Ecto neural progenitor cell (in vitro differentiated cells): Measurements from ENCODE around the gene PIRT.
"Not testable (repeated sequence)": the region's sequence is repeated elsewhere in the genome, so short reads cannot be mapped to it uniquely, and the experiment has no call there.

Experiments
- DNase-seq: peaks from one replicate; pipeline ENCODE4 v3.0.0-alpha.2; 2018; ENCODE audit warnings: low spot score

Gene PIRT

DNA sequence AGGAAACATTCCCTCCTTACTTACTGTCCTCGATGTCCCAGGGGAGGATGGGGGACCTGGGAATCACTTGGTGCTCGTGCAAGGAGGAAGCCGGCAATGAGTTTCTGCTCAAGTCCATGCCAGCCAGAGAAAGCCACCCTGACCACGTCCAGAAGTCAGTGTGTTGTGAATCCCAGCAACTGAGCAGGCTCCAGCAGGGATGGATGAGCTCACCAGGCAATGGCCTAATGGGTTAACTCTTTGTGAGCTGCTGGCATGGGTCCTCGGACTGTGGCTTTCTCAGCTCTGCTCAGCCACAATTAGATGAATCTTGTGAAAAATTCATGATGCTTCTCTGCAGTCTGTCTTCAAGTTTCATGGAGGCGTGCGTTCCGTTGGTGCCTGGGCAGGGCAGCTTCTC lies at the start of gene PIRT:
PIRT (minus strand) TSS at position 167 of the 400 bp plus-strand sequence. CDS start 12,442 bp downstream, outside the sequence.
- DNase-seq: no peak

GRCh38 chr17:10881959-10882358 lies 44.1 kb upstream of the PIRT start:
- no peak for DNase-seq

DNA sequence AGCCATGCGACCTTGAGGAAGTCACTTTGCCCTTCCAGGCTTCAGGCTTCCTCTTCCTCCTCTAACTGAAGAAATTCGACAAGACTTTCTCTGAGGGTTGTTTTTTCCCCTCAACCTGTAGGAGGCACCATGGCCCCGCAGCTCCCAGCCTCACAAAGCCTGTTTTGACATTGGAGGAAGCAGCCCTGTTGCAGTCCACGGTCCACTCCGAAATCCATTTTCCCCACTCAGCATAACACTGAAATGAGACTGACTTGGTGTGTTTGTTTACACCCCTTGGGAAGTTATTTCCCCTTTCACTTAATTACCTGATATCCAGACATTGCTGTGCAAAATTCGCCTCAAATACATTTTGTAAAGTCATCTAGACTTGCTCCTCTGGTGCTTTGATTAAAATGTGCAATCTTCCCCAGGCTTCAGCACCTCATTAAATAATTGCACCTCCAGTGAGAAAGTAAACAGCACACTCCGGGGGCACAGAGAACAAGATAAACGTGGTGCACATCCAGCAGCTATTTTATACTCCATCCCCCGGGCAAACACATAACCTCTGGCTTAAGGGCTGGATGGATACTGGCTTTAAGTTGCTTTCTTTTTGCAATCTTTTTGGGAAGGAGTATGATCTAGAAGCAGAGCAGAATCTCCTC lies 41.4 kb upstream of the PIRT start:
- peak; percentile 69 for DNase-seq

GRCh38 chr17:10875984-10876555 lies 38.2 kb upstream of the PIRT start:
- peak; percentile 80 for DNase-seq

- DNase-seq: peak; percentile 64
Observed at GRCh38 chr17:10875430-10875851, 37.6 kb upstream of the PIRT start.

GRCh38 chr17:10871914-10872313 lies 34.0 kb upstream of the PIRT start:
- DNase-seq: no peak

DNA sequence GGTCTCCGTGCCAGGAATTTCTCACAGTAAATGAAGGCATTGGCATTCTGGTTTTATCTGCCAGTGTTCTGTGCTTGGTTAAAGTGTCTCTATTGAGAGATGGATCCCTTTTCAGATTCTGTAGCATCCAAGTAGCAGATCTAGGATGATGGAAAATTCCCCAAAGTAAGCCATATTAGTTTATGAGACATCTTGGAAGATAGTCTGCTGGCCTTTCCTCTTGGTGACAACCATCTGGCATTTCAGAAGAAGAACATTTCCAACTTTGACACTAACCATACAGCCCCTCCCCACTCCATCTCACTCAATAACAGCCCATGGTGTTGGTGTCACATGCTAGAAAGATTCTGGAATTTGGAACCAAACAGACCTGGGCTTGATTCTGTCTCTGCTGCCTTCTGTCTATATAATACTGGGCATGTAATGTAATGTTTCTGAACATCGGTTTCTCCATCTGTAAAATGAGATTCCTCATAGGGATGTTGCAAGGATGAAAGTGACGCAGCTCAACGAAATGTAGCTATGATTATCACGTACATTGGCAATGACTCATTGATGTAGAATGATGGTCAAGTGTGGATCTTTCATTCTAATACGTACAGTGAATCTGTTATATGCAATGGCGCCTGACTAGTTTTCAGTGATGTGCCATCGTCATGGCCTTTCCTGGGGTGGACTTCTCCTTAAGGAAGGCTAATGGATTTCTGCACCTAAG lies 32.6 kb upstream of the PIRT start:
- DNase-seq: no peak

- not testable (repeated sequence) for DNase-seq
Observed at GRCh38 chr17:10868744-10869143, 30.9 kb upstream of the PIRT start.

DNA sequence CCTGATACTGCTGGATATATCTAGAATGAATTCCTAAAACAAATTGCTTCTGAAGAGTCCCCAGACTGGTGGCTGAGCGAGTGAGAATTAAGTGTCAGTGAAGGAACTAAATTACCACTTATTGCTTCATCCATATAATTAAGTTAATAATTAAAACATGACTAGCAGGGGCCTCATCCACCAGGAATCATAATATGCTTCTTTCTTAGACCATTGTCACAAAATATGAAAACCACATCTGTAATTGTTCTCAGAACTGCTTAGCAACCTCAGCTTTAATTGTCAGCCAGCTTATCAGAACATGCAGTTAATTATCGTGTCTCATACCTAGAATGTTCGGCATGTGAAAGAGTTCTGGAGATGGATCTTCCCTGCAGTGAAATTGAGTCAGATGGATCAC lies 21.2 kb upstream of the PIRT start:
- DNase-seq: no peak

- DNase-seq: no peak
Observed at GRCh38 chr17:10857976-10858375, 20.1 kb upstream of the PIRT start.

- not testable (repeated sequence) for DNase-seq
Observed at GRCh38 chr17:10846636-10847035, 8.7 kb upstream of the PIRT start.

DNA sequence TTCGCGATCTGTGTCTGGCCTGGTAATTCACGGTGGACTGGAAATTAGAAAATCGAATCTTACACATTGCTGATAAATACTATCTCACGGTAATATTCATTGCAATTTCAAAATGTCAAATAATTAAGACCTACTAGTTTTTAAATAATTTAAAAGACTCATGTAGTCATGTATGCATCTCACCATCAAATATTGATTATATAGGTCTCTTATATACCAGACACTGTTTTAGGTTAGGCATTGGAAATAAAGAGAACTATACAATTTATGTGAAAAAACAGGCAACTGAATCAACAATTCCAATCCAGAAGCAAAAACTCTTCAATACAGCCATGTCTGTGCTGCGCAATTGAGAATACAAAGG lies 7.5 kb upstream of the PIRT start:
- no peak for DNase-seq

DNA sequence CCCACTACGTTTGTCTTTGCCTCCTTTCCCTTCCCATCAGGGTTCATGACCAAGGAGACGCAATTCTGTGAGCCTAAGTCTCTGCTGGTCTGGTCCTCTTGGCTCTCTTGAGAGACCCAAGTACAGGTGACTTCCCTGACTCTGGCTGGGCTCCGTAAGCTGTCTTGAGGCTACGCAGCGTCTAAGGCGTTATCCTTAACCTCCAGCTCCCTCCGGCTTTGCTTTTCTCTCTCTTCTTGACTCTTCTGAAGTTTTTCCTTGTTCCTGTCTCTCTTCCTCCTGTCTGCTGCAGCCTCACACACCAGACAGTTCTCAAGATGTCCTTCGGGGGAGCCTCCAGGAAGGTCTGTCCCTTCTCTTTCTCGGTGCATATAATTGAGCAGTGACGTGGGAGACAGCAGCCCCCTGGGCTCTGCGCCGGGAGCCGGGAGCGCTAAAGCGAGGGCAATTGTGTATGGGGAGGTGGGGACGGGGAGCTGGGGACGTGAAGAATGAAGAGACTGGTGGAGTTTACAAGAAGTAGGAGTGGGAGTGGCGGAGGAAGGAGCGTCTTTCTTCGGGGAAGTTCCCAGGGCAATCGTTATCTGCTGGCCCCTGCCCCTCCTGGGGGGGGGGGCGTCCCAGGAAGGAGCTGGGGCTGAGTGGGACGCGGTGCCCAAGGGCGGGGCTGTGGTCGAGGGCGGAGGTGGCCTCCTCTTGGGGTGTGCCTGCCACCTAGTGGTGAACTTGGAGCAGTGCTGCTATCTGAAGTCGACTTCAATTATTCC lies 6.9 kb upstream of the PIRT start:
- DNase-seq: peak; percentile 85

GRCh38 chr17:10843811-10844210 lies 5.9 kb upstream of the PIRT start:
- no peak for DNase-seq

- no peak for DNase-seq
Observed at GRCh38 chr17:10842658-10843057, 4.8 kb upstream of the PIRT start.

- no peak for DNase-seq
Observed at GRCh38 chr17:10838682-10839081, 795 bp upstream of the PIRT start.

DNA sequence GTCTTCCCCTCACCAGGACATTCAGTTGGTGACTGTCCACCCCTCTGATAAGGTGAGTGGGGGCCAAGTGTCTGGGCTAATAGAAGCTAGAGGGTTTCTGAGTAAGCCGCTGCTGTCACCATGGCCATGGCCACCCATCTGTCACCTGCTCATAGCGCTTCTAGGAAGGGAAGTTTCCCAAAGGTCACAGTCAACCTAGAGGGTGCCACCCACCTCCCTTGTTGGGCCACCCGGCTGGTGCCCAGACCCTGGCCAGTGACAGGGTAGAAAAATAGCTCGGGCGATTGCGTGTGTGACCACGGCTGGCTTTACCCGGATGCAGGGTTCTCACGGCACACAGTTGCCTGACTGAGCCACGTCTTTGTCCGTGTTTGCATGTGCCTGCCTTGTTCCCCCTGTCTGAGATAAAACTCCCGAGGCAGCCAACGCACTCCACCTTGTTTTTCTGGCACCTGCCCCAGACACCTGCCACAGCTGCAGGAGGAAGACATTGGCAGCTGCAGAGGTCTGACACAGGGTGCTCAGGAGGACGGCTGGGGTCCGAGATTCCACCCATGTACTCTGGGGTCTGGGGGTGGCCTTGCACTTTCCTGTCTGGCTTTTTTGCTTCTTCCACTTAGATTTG lies 809 bp downstream of the PIRT start:
- no peak for DNase-seq

GRCh38 chr17:10836145-10836544 lies 1.7 kb downstream of the PIRT start:
- no peak for DNase-seq

GRCh38 chr17:10831696-10832095 lies 6.2 kb downstream of the PIRT start:
- no peak for DNase-seq

GRCh38 chr17:10827898-10828552 lies 9.9 kb downstream of the PIRT start:
- DNase-seq: no peak

DNA sequence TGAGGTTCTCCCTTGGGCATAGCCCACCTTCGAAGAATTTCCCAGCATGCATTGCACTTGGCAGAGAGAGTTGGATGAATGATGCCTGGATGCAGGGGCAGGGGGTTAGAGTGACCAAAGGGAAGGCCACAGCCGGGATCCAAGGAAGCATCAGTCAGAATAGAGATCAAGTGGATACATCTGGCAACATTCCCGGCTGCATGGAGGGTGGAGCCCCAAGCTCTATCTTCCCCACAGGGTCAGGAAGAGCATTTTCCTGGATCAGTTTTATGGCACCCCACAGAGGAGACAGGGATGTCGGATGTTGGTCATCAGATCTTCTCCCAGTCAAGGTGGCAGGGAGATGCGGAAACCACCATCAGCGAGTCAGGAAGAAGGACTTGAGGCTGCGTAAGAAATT lies 13.0 kb downstream of the PIRT start:
- no peak for DNase-seq

DNA sequence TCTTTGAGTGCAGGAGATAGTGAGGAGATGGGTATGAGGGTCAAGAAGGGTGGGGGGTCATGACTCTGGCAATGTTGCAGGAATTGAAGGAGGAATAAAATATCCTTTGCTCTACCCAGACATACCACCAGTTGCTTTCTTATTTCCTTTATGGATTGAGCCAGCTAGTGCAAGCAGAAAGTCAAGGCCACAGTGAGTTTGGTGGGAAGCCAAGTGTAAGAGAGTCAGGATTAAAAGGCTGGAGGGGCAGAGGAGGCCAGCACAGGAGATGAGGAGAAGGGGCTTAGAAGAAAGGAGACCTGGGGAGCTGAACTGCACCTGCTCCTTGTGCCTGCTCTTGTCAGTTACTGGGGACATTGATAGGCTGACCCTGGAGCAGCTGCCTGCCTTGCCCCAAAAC lies 16.1 kb downstream of the PIRT start:
- no peak for DNase-seq
